Kidney (tissue), 14 donors: ENCODE results near the gene NABP1. TPM values are rescaled to one million over a fixed set of nuclear protein-coding genes. Genes with fewer than 3 reads are reported as not detected.

Source experiments
- DNase-seq, 5 donors: peaks; one replicate each; pipeline ENCODE4 v3.0.0-alpha.2; 2013 to 2020
- FAIRE-seq: peaks from 2 replicates; lab custom pipeline; 2012; peaks lifted over from hg19 to GRCh38; lab: Jason Lieb, UNC
- H3K27ac ChIP-seq, 2 donors: one replicate each; pipeline ENCODE4 v1.7.0; 2013; ENCODE audit warnings: low read depth in 2 of 2, low read length in 2 of 2, inconsistent platforms in 1 of 2
- H3K27me3 ChIP-seq: one replicate; pipeline ENCODE4 v1.7.1; 2013; ENCODE audit warnings: low read length, inconsistent platforms; ENCODE audit not compliant: control insufficient read depth, insufficient read depth
- H3K36me3 ChIP-seq, 3 donors: one replicate each; pipeline versions ENCODE4 v1.7.0 to v1.7.1; 2013; ENCODE audit warnings: low read length in 3 of 3, control low read depth in 1 of 3, inconsistent platforms in 1 of 3; ENCODE audit not compliant: insufficient read depth in 3 of 3, control insufficient read depth in 2 of 3
- H3K4me1 ChIP-seq, 3 donors: one replicate each; pipeline versions ENCODE4 v1.7.0 to v1.7.1; 2013; ENCODE audit warnings: low read length in 3 of 3, inconsistent platforms in 1 of 3, low read depth in 1 of 3; ENCODE audit not compliant: control insufficient read depth in 2 of 3, insufficient read depth in 2 of 3
- H3K4me3 ChIP-seq, 3 donors: one replicate each; pipeline versions ENCODE4 v1.7.0 to v1.8.1; 2013; ENCODE audit warnings: low read length in 3 of 3, control low read depth in 1 of 3, inconsistent platforms in 1 of 3
- H3K9ac ChIP-seq, 3 donors: one replicate each; pipeline versions ENCODE4 v1.7.0 to v1.7.1; 2013; ENCODE audit warnings: low read length in 3 of 3, control low read depth in 1 of 3, inconsistent platforms in 1 of 3
- H3K9me3 ChIP-seq, 3 donors: one replicate each; pipeline versions ENCODE4 v1.7.0 to v1.7.1; 2013; ENCODE audit warnings: low read length in 3 of 3, control low read depth in 1 of 3, inconsistent platforms in 1 of 3; ENCODE audit not compliant: control insufficient read depth in 2 of 3, insufficient read depth in 1 of 3
- intact Hi-C: fragments of 100-400 bp; cut with DNase I; formaldehyde crosslinking; loops from one replicate; pipeline ENCODE4 v1.11.1; 2022
- polyA plus RNA-seq: library from polyadenylated mRNA; stranded (reverse); fragments of 350-450 nt; fragmentation: Illumina TruSeq; extraction: RNeasy Lipid Tissue Mini Kit (QIAGEN cat#74804); gene quantifications from one replicate; pipeline ENCODE4 v1.2.3, GENCODE V29; 2014; ENCODE audit warnings: low read depth, low replicate concordance; ENCODE audit not compliant: insufficient read depth
- total RNA-seq: library from RNA; stranded (reverse); fragmentation: NEBNext Ultra II Directional; extraction: Animal tissue kit (Norgen Biotek cat#: 25700); gene quantifications from one replicate; pipeline ENCODE4 v1.2.1, GENCODE V29; 2021
- TF ChIP-seq, protein P1 (sequence below): IDR thresholded peaks from 3 replicates; pipeline ENCODE4 v1.5.1; 2012; ENCODE audit warnings: mild to moderate bottlenecking, moderate library complexity, borderline replicate concordance; ENCODE audit not compliant: insufficient read depth; ENCODE audit errors: extremely low read depth
- donor health status: control.
- donor health status: control.
- donor health status: control.
- donor health status: control.
- donor health status: control.
- donor health status: DM: yes; HTN: yes; CAD: no.
- donor health status: Normal renal cell carcinoma (clear cell type).

NABP1 gene
- total and polyA plus RNA-seq, 2 donors from 2014 or later, result 9.6 to 39.7 TPM

DNA sequence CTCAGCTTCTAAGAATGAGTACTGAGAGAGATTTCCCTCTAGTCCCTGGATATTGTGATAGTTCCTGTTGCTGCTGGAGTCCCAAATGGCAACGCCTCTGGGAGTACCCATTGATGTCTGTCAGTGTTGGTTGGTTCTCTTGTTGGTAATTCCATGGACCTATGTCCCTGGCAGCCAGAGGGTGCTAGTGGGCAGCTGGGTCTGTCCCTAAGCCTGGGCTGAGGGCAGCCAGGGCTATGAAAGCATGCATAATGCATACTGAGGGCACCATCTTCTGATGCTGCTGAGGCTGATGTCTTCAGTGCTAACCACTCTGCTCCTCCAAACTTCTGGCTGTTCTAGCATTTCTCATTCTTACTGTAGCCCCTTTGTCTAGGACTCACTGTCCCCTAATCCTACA, 35.9 kb downstream of the NABP1 start:
- H3K27ac ChIP-seq, result no peak overlapping the region
- H3K9ac ChIP-seq, result no peak overlapping the region
- no peak for FAIRE-seq
- no peak overlapping the region for H3K4me3 ChIP-seq
- H3K27me3 ChIP-seq, result no peaks in the 10 kb centered on the region
- H3K36me3 ChIP-seq, result no peaks in the 10 kb centered on the region
- DNase-seq, result no peak
- TF ChIP-seq, protein P1, sequence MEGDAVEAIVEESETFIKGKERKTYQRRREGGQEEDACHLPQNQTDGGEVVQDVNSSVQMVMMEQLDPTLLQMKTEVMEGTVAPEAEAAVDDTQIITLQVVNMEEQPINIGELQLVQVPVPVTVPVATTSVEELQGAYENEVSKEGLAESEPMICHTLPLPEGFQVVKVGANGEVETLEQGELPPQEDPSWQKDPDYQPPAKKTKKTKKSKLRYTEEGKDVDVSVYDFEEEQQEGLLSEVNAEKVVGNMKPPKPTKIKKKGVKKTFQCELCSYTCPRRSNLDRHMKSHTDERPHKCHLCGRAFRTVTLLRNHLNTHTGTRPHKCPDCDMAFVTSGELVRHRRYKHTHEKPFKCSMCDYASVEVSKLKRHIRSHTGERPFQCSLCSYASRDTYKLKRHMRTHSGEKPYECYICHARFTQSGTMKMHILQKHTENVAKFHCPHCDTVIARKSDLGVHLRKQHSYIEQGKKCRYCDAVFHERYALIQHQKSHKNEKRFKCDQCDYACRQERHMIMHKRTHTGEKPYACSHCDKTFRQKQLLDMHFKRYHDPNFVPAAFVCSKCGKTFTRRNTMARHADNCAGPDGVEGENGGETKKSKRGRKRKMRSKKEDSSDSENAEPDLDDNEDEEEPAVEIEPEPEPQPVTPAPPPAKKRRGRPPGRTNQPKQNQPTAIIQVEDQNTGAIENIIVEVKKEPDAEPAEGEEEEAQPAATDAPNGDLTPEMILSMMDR, result no peak
- H3K4me1 ChIP-seq, result no peaks in the 10 kb centered on the region
- intact Hi-C loops, result no loop called here
- H3K9me3 ChIP-seq, result no peaks in the 10 kb centered on the region

DNA sequence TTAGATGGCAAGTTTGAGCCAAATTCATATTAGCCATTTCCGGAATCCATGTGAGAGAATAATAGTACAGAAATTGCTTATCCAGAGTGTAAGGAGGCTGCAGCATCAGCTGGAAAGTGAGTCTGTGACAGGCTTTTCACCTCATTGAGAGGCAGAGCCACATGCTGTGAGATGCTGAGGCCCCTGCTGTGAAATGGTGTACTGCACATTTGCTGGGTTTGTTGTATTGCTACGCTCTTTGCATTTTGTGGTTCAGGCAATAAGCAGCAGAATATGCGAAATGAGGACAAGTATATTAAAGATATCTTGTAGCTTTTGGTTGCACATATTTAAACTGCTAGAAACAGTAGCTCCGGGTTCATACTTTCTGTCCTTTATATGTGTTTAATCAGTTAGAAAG, 37.0 kb downstream of the NABP1 start:
- no peak overlapping the region for H3K27ac ChIP-seq
- FAIRE-seq (no peak), DNase-seq (no peak)
- H3K4me1 ChIP-seq, result no peaks in the 10 kb centered on the region
- no peaks in the 10 kb centered on the region for H3K27me3 ChIP-seq
- H3K36me3 ChIP-seq, result no peaks in the 10 kb centered on the region
- no peak overlapping the region for H3K9ac ChIP-seq
- TF ChIP-seq, protein P1, result no peak
- no peaks in the 10 kb centered on the region for H3K9me3 ChIP-seq
- no peak overlapping the region for H3K4me3 ChIP-seq
- intact Hi-C loops, result no loop called here

DNA sequence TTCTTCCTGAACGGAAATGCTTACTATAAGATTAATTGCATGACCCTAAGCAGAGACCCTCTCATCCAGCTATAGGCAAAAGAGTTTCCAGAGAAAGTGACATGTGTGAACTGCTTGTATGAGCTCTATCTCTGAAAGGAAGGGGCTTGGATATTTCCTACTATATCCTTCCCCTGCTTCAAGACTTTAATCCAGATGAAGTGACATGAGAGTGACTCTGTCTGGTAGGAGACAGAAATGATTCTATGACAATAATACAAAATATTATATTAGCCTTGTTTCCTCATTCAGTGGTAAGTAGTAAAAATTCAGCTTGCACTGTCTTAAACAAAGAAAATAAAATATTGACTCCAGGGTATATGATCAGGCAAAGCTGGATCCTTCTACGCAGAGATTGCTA, 37.5 kb downstream of the NABP1 start:
- no peaks in the 10 kb centered on the region for H3K36me3 ChIP-seq
- TF ChIP-seq, protein P1, result no peak
- H3K4me1 ChIP-seq, result no peaks in the 10 kb centered on the region
- DNase-seq (no peak), FAIRE-seq (no peak)
- H3K27me3 ChIP-seq, result no peaks in the 10 kb centered on the region
- H3K27ac ChIP-seq, result no peak overlapping the region
- no peak overlapping the region for H3K9ac ChIP-seq
- H3K4me3 ChIP-seq, result no peak overlapping the region
- intact Hi-C loops, result no loop called here
- H3K9me3 ChIP-seq, result no peaks in the 10 kb centered on the region

DNA sequence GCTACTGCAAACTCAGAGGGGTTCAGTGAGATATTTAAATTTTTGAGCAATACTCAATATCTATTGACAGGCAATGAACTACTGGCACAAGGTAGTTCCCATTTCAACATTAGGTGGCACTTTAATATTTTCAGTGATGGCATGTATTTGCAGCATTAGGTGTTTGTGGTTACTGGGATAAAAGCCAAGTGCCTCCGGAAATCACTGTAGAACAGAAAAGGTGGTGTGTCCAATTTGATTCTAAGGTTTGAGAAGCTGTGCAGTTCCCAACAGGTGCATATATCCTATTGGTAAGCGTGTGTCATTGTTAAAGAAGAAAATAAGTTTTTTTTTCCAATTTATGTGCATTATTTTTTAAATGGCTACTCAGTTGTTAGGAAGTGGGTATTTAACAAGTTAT, 41.3 kb downstream of the NABP1 start:
- intact Hi-C loops, result no loop called here
- FAIRE-seq, result no peak

More for the DNA sequence above, 41.3 kb downstream of the NABP1 start:
- no peaks in the 10 kb centered on the region for H3K27me3 ChIP-seq
- no peaks in the 10 kb centered on the region for H3K36me3 ChIP-seq
- H3K4me3 ChIP-seq, result no peak overlapping the region
- H3K27ac ChIP-seq, result no peak overlapping the region
- TF ChIP-seq, protein P1, result no peak
- no peak overlapping the region for H3K9ac ChIP-seq
- DNase-seq, result no peak
- H3K9me3 ChIP-seq, result no peaks in the 10 kb centered on the region
- H3K4me1 ChIP-seq, result no peaks in the 10 kb centered on the region
